Naive thymus-derived CD4-positive, alpha-beta T cell (primary cell): Measurements from ENCODE around the gene CARD10. TPM values are rescaled to one million over a fixed set of nuclear protein-coding genes. Genes with fewer than 3 reads are reported as not detected.
"Not testable (repeated sequence)": the region's sequence is repeated elsewhere in the genome, so short reads cannot be mapped to it uniquely, and the experiment has no call there.

Source experiments
- ATAC-seq: fragments of 150-1000 bp; cut with Tn5 transposase; 2 replicates; pipeline ENCODE4 v1.10.0; 2021; ENCODE audit warnings: mild to moderate bottlenecking, moderate library complexity
- CTCF ChIA-PET: fragments of 350-600 bp; sonication (Branson Sonifier 250); formaldehyde crosslinking; loops from one replicate; lab custom pipeline; 2021; ENCODE audit warnings: antibody characterized with exemption; lab: Charles Lee
- POLR2A ChIA-PET: fragments of 350-600 bp; sonication (Branson Sonifier 250); formaldehyde crosslinking; loops from one replicate; lab custom pipeline; 2021; ENCODE audit warnings: antibody characterized with exemption, inconsistent platforms; lab: Charles Lee
- DNase-seq, 9 donors: peaks; one replicate each; pipeline versions ENCODE4 v3.0.0 to v3.0.0-alpha.2; 2020 to 2022; ENCODE audit warnings: mixed read lengths in 1 of 9
- H3K27ac ChIP-seq: one replicate; pipeline ENCODE4 v1.7.0; 2013; ENCODE audit warnings: mild to moderate bottlenecking, low read depth, low read length, moderate library complexity
- H3K27me3 ChIP-seq, 2 donors: one replicate each; pipeline ENCODE4 v1.7.0; 2013; ENCODE audit warnings: low read length in 2 of 2, mild to moderate bottlenecking in 2 of 2, moderate library complexity in 2 of 2; ENCODE audit not compliant: control insufficient read depth in 2 of 2, insufficient read depth in 2 of 2
- H3K36me3 ChIP-seq, 3 experiments: 1 replicate in 2 of 3; 2 replicates in 1 of 3; pipeline ENCODE4 v1.7.0; 2013; ENCODE audit warnings: low read length in 3 of 3, mild to moderate bottlenecking in 3 of 3, moderate library complexity in 1 of 3; ENCODE audit not compliant: insufficient read depth in 3 of 3, control insufficient read depth in 2 of 3
- H3K4me1 ChIP-seq, 2 donors: one replicate each; pipeline ENCODE4 v1.7.0; 2013; ENCODE audit warnings: low read length in 2 of 2, mild to moderate bottlenecking in 2 of 2, moderate library complexity in 1 of 2; ENCODE audit not compliant: control insufficient read depth in 2 of 2, insufficient read depth in 2 of 2
- H3K4me3 ChIP-seq: 2 replicates; pipeline ENCODE4 v1.7.0; 2013; ENCODE audit warnings: mild to moderate bottlenecking, low read length
- H3K9me3 ChIP-seq, 3 experiments: 1 replicate in 2 of 3; 2 replicates in 1 of 3; pipeline ENCODE4 v1.7.0; 2013; ENCODE audit warnings: low read length in 3 of 3; ENCODE audit not compliant: control insufficient read depth in 2 of 3
- H3K27ac Mint-ChIP-seq, 9 donors: one replicate each; pipeline ENCODE4 v1.8.0; 2020 to 2022; ENCODE audit warnings: mixed read lengths in 9 of 9, mild to moderate bottlenecking in 8 of 9, moderate library complexity in 5 of 9, inconsistent platforms in 2 of 9
- H3K27me3 Mint-ChIP-seq, 5 donors: one replicate each; pipeline ENCODE4 v1.8.0; 2021 to 2022; ENCODE audit warnings: mixed read lengths in 5 of 5, mild to moderate bottlenecking in 1 of 5
- H3K36me3 Mint-ChIP-seq, 5 donors: one replicate each; pipeline ENCODE4 v1.8.0; 2020 to 2022; ENCODE audit warnings: mixed read lengths in 5 of 5, mild to moderate bottlenecking in 3 of 5, inconsistent platforms in 1 of 5
- H3K4me1 Mint-ChIP-seq, 7 donors: one replicate each; pipeline ENCODE4 v1.8.0; 2020 to 2022; ENCODE audit warnings: mixed read lengths in 7 of 7, mild to moderate bottlenecking in 3 of 7, inconsistent platforms in 1 of 7
- H3K4me3 Mint-ChIP-seq, 10 donors: one replicate each; pipeline ENCODE4 v1.8.0; 2020 to 2022; ENCODE audit warnings: mild to moderate bottlenecking in 10 of 10, mixed read lengths in 10 of 10, moderate library complexity in 6 of 10, inconsistent platforms in 2 of 10
- H3K9me3 Mint-ChIP-seq, 11 donors: one replicate each; pipeline ENCODE4 v1.8.0; 2020 to 2022; ENCODE audit warnings: mixed read lengths in 11 of 11, mild to moderate bottlenecking in 4 of 11, inconsistent platforms in 1 of 11, moderate library complexity in 1 of 11
- intact Hi-C, 2 donors: fragments of 100-400 bp; cut with micrococcal nuclease; formaldehyde crosslinking; loops; one replicate each; pipeline ENCODE4 v1.15.1; 2023
- polyA plus RNA-seq, 2 donors: library from polyadenylated mRNA; unstranded; fragments of 300-500 nt; fragmentation: Illumina TruSeq; gene quantifications; one replicate each; pipeline ENCODE4 v1.2.3, GENCODE V29; 2021
- total RNA-seq, 6 experiments: library from RNA in 5 of 6; stranded (reverse) in 5 of 6; gene quantifications; 1 replicate in 5 of 6; 2 replicates in 1 of 6; pipeline ENCODE4 v1.2.3 and lab custom pipeline; 2021 to 2026

The CARD10 gene
- total and polyA plus RNA-seq, 7 experiments from 2014 or later: 0.13 to 1.0 (median 0.69) TPM; not detected in 2

- peak overlapping the region in 1 of 9 donors; percentile 62 for H3K27ac Mint-ChIP-seq
- intact Hi-C loops: no loop called here
These were observed 37.5 kb upstream of the CARD10 start for GRCh38 chr22:37556710-37557109.

GRCh38 chr22:37555029-37555428 lies 35.8 kb upstream of the CARD10 start:
- no peaks in the 10 kb centered on the region for H3K27me3 ChIP-seq
- ChIA-PET POLR2A (no interaction called here), CTCF (interaction anchor here (0.8 to 4.8 kb wide), 2 partner anchors 12 to 15 kb away, joined by 3 to 22 read pairs; no protein-coding TSS in a partner anchor)
- Mint-ChIP-seq H3K4me3 (no peak overlapping the region), H3K36me3 (no peaks in the 10 kb centered on the region), H3K27me3 (peaks cover 14 to 66% (median 18%) of the 10 kb centered on the region in 5 donors), H3K4me1 (peaks cover 0 to 8% (median 0%) of the 10 kb centered on the region in 7 donors), H3K9me3 (peaks cover 0 to 5% (median 0%) of the 10 kb centered on the region in 11 donors), H3K27ac (no peak overlapping the region)
- H3K27ac ChIP-seq: no peak overlapping the region
- no peaks in the 10 kb centered on the region for H3K36me3 ChIP-seq
- intact Hi-C loops: no loop called here
- no peaks in the 10 kb centered on the region for H3K9me3 ChIP-seq
- no peaks in the 10 kb centered on the region for H3K4me1 ChIP-seq
- DNase-seq (no peak), ATAC-seq (no peak)
- H3K4me3 ChIP-seq: no peak overlapping the region

More at GRCh38 chr22:37556710-37557109, 37.5 kb upstream of the CARD10 start:
- no peak overlapping the region for H3K27ac ChIP-seq
- ChIA-PET POLR2A (no interaction called here), CTCF (interaction anchor here (0.5 to 4.8 kb wide), 5 partner anchors 10 to 261 kb away, joined by 3 to 22 read pairs (median 4); no protein-coding TSS in a partner anchor)
- peaks cover 9 to 10% of the 10 kb centered on the region in 2 donors for H3K4me1 ChIP-seq
- Mint-ChIP-seq H3K4me3 (peak overlapping the region in 1 of 10 donors; percentile 64), H3K36me3 (peaks cover 0 to under 1% (median 0%) of the 10 kb centered on the region in 5 donors), H3K9me3 (peaks cover 0 to 5% (median 0%) of the 10 kb centered on the region in 11 donors), H3K4me1 (peaks cover 5 to 13% (median 6%) of the 10 kb centered on the region in 7 donors), H3K27me3 (peaks cover 18 to 64% (median 24%) of the 10 kb centered on the region in 5 donors)
- H3K27me3 ChIP-seq: peaks cover 4 to 8% of the 10 kb centered on the region in 2 donors
- no peak overlapping the region for H3K4me3 ChIP-seq
- no peaks in the 10 kb centered on the region for H3K36me3 ChIP-seq
- DNase-seq (no peak), ATAC-seq (no peak)
- H3K9me3 ChIP-seq: no peaks in the 10 kb centered on the region

- intact Hi-C loops: no loop called here
- Mint-ChIP-seq H3K4me1 (peaks cover 0 to 8% (median 0%) of the 10 kb centered on the region in 7 donors), H3K4me3 (no peak overlapping the region), H3K27me3 (peaks cover 14 to 56% (median 18%) of the 10 kb centered on the region in 5 donors), H3K9me3 (peaks cover 0 to 5% (median 0%) of the 10 kb centered on the region in 11 donors), H3K36me3 (no peaks in the 10 kb centered on the region), H3K27ac (peak overlapping the region in 1 of 9 donors; percentile 29)
- ATAC-seq (no peak), DNase-seq (no peak)
- Histone ChIP-seq H3K27ac (no peak overlapping the region), H3K27me3 (no peaks in the 10 kb centered on the region), H3K4me1 (no peaks in the 10 kb centered on the region), H3K4me3 (no peak overlapping the region), H3K36me3 (no peaks in the 10 kb centered on the region), H3K9me3 (no peaks in the 10 kb centered on the region)
- POLR2A ChIA-PET: no interaction called here
- CTCF ChIA-PET: interaction anchor here (4.8 kb wide), 1 partner anchor 13 kb away, joined by 22 read pairs; no protein-coding TSS in a partner anchor
These were observed 34.5 kb upstream of the CARD10 start for GRCh38 chr22:37553725-37554124.

- ChIA-PET CTCF (no interaction called here), POLR2A (interaction anchor here (0.9 kb wide), 1 partner anchor 15 kb away, joined by 3 read pairs; no protein-coding TSS in a partner anchor)
- Histone ChIP-seq H3K9me3 (no peaks in the 10 kb centered on the region), H3K4me1 (no peaks in the 10 kb centered on the region), H3K4me3 (no peak overlapping the region), H3K27me3 (no peaks in the 10 kb centered on the region), H3K27ac (no peak overlapping the region), H3K36me3 (no peaks in the 10 kb centered on the region)
- DNase-seq (no peak), ATAC-seq (no peak)
- H3K9me3 Mint-ChIP-seq: peaks cover 0 to 5% (median 0%) of the 10 kb centered on the region in 11 donors
- H3K4me1 Mint-ChIP-seq: peaks cover 0 to 8% (median 0%) of the 10 kb centered on the region in 7 donors
- intact Hi-C loops: no loop called here
- no peak overlapping the region for H3K4me3 Mint-ChIP-seq
- no peak overlapping the region for H3K27ac Mint-ChIP-seq
- H3K27me3 Mint-ChIP-seq: peaks cover 14 to 47% (median 16%) of the 10 kb centered on the region in 5 donors
- no peaks in the 10 kb centered on the region for H3K36me3 Mint-ChIP-seq
These were observed 33.4 kb upstream of the CARD10 start for GRCh38 chr22:37552524-37553163.

- Mint-ChIP-seq H3K4me1 (peaks cover 0 to 8% (median 0%) of the 10 kb centered on the region in 7 donors), H3K36me3 (no peaks in the 10 kb centered on the region), H3K9me3 (peaks cover 0 to 5% (median 0%) of the 10 kb centered on the region in 11 donors), H3K27ac (no peak overlapping the region), H3K27me3 (peaks cover 7 to 44% (median 13%) of the 10 kb centered on the region in 5 donors), H3K4me3 (peak overlapping the region in 1 of 10 donors; percentile 61)
- DNase-seq (no peak), ATAC-seq (no peak)
- CTCF ChIA-PET: no interaction called here
- no peaks in the 10 kb centered on the region for H3K27me3 ChIP-seq
- H3K4me1 ChIP-seq: no peaks in the 10 kb centered on the region
- POLR2A ChIA-PET: interaction anchor here (0.9 kb wide), 1 partner anchor 15 kb away, joined by 3 read pairs; no protein-coding TSS in a partner anchor
- no peak overlapping the region for H3K27ac ChIP-seq
- H3K36me3 ChIP-seq: no peaks in the 10 kb centered on the region
- no peak overlapping the region for H3K4me3 ChIP-seq
- H3K9me3 ChIP-seq: no peaks in the 10 kb centered on the region
- intact Hi-C loops: no loop called here
These were observed 32.8 kb upstream of the CARD10 start for GRCh38 chr22:37551981-37552380.

GRCh38 chr22:37550921-37551320 lies 31.7 kb upstream of the CARD10 start:
- DNase-seq, H3K4me1 ChIP-seq, H3K36me3 Mint-ChIP-seq, H3K27ac ChIP-seq, H3K4me3 Mint-ChIP-seq, H3K4me1 Mint-ChIP-seq, H3K27me3 ChIP-seq, intact Hi-C loops, H3K9me3 ChIP-seq, H3K9me3 Mint-ChIP-seq, ATAC-seq, H3K36me3 ChIP-seq, POLR2A ChIA-PET, H3K4me3 ChIP-seq, H3K27ac Mint-ChIP-seq: not testable (repeated sequence)
- CTCF ChIA-PET: interaction anchor here (0.6 to 1.9 kb wide), 2 partner anchors 16 to 47 kb away, joined by 3 to 14 read pairs; no protein-coding TSS in a partner anchor
- peaks cover 4 to 36% (median 6%) of the 10 kb centered on the region in 5 donors for H3K27me3 Mint-ChIP-seq
